Left kidney (tissue), 8 donors: ENCODE data around the gene ZNF670. TPM values are rescaled to one million over a fixed set of nuclear protein-coding genes. Genes with fewer than 3 reads are reported as not detected.
A peak's percentile ranks its signal among the peaks of the same experiment; 100 is the strongest.
"Not testable (repeated sequence)": the region's sequence is repeated elsewhere in the genome, so short reads cannot be mapped to it uniquely, and the experiment has no call there.

Experiments
- DNase-seq: peaks from one replicate; pipeline ENCODE4 v3.0.0-alpha.2; 2013
- long read RNA-seq, 8 donors: transcript quantifications; one replicate each; lab custom pipeline, GENCODE V29; 2026
- polyA plus RNA-seq: library from polyadenylated mRNA; unstranded; fragments of 120-200 nt; gene quantifications from one replicate; pipeline ENCODE4 v1.2.1, GENCODE V29; 2013; ENCODE audit not compliant: insufficient read length

The ZNF670 gene
- polyA plus RNA-seq, result 9.1 TPM
- long read RNA-seq, donor 1, partial matches to known transcripts, result 0 of 4 reads
- long read RNA-seq, donor 1, other reads (novel, unspliced or antisense), result 0 of 4 reads
- long read RNA-seq, donor 2, partial matches to known transcripts, result 0 of 4 reads
- long read RNA-seq, donor 2, other reads (novel, unspliced or antisense), result 0 of 4 reads
- long read RNA-seq, donor 3, partial matches to known transcripts, result 0 of 1 reads
- long read RNA-seq, donor 3, other reads (novel, unspliced or antisense), result 0 of 1 reads
- long read RNA-seq, donor 4, result 0 reads
- long read RNA-seq, donor 5, transcript ZNF670-201 (4 exons, 1,994 nt), result major isoform, 5 of 5 reads
- long read RNA-seq, donor 5, partial matches to known transcripts, result 0 of 5 reads
- long read RNA-seq, donor 5, other reads (novel, unspliced or antisense), result 0 of 5 reads
- long read RNA-seq, donor 6, partial matches to known transcripts, result 0 of 1 reads
- long read RNA-seq, donor 6, other reads (novel, unspliced or antisense), result 0 of 1 reads
- long read RNA-seq, donor 7, transcript ZNF670-201 (4 exons, 1,994 nt), result major isoform, 6 of 6 reads
- long read RNA-seq, donor 7, partial matches to known transcripts, result 0 of 6 reads
- long read RNA-seq, donor 7, other reads (novel, unspliced or antisense), result 0 of 6 reads
- long read RNA-seq, donor 8, result 0 reads

DNA sequence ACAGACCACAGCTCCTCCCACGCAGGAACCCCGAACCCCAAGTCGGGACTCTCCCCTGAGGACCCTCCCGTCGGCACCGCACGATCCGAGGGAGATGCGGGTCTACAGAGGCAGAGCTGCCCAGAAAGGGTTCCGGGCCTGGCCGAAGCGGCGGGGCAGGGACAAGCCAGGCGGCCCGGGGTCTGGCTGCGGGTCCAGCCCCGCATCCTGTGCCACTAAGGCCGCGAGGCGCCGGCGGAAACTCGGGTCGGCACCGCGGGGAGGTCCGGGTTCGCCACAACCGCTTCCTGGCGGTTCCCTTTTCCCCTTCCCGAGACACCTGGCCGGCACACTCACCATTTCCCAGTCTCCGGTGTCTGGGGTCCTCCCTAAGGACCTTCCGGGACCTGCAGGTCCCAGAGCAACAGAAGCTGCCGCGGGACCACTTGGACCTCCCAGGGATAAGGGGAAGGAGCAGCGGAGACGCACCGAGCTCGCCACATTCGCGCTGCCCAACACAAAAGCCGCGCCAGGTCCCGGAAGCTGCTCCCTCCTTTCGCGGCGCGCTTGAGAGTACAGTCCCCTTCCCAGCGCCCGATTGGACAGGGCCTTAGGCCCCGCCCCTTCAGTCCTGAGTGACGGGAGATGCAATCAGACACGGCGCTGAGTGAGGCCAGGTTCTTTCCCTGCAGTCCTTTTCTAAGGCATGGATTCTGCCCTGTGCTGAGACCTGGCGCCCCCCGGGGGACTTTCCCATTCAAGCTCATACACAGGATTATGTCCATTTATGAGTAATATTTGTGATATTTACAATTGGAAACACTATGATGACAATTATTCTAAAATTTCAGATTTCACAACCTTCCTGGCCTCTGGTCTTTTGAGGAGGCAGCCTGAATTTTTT, at the start of gene ZNF670:
Gene ZNF670 (minus strand): TSS at position 554 of the 883 bp plus-strand sequence. CDS start 215 bp downstream, at position 339.
- peak; percentile 97 for DNase-seq

DNA sequence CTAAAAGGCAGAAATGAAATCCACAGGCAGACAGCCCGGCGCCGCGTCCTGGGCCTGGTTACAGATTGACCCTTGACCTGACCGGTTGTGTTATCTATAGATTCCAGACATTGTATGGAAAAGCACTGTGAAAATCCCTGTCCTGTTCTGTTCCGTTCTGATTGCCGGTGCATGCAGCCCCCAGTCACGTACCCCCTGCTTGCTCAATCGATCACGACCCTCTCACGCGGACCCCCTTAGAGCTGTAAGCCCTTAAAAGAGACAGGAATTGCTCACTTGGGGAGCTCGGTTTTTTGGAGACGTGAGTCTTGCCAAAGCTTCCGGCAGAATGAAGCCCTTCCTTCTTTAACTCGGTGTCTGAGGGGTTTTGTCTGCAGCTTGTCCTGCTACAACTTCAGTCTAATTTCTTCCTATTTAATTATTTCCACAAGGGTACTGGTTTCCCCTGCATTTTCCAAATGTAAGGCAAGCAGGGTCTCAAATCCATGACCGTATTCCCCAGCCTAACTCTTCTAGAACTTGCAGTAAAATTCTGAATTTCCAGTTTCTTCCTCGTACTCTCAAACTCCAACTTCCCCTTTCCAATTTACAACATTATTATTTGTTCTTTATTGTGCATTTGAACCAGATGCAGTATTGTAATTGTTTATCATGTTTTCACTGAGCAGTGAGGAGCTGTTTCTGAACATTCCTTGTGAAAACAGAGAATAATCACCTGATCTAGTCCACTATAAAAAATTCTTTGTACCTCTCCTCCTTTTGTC, 49.1 kb upstream of the ZNF670 start:
- DNase-seq, result not testable (repeated sequence)

DNA sequence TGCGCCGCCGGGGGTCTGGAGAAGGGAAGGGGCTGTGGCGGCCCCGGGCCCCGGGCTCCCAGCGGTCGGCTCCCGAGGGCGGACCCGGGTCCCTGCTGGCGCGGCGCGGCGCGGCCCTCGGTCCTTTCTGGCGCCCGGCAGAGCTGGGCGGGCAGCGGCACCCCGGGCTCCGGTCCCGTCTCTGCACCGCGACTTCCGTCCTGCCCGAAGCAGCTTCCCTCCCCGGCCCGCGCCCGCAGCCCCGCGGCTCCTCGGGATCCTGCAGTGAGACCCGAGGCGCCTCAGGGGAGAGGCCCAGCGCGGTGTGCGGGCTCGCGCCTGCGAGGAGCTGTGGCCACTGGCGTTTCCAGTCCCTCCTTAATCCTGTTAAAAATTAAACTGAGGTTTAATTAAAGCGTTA, 48.0 kb upstream of the ZNF670 start:
- not testable (repeated sequence) for DNase-seq

DNA sequence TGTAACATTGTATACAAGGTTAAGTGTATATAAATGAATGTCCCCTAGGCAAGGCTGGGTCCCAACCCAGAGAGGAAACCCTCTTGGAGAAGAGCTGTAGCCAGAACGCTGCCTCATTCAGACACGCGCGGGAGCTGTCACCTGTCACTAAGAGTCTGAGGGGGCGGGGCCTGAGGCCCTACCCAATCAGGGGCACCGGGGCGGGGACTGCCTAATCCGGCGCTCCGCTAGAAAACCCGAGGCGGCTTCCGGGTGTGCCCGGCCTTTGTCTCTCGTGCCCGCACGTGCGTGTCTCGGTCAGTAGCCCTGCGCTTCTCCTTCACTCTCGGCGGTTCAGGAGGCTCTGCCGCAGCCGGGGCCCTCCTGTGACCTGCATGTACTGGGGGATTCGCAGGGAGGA, 47.6 kb upstream of the ZNF670 start:
- not testable (repeated sequence) for DNase-seq

DNA sequence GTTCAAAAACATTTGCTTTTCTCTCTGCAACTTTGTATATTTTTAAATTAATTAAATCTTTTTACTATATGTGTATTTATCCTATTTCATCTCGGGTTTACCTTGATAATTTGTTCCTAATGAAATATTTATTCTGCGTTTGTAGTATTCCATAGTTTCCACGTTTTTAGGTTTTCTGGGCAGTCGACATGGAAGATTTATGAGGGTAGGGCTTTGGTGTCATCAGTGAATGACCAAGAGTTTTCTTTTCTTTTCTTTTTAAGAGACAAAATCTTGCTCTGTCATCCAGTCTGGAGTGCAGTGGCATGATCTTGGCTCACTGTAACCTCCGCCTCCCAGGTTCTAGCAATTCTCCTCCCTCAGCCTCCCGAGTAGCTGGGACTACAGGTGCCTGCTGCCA, 42.8 kb upstream of the ZNF670 start:
- no peak for DNase-seq

DNA sequence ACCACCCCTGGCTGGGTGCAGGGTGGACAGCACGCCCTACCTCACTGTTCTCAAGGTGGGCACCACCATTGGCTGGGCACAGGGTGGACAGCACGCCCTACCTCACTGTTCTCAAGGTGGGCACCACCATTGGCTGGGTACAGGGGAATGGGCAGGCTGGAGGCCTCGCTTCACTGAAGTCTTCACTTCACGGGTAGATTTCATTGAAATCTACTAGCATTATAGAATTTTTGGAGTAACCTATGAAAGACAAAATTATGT, 41.7 kb upstream of the ZNF670 start:
- DNase-seq, result not testable (repeated sequence)

DNA sequence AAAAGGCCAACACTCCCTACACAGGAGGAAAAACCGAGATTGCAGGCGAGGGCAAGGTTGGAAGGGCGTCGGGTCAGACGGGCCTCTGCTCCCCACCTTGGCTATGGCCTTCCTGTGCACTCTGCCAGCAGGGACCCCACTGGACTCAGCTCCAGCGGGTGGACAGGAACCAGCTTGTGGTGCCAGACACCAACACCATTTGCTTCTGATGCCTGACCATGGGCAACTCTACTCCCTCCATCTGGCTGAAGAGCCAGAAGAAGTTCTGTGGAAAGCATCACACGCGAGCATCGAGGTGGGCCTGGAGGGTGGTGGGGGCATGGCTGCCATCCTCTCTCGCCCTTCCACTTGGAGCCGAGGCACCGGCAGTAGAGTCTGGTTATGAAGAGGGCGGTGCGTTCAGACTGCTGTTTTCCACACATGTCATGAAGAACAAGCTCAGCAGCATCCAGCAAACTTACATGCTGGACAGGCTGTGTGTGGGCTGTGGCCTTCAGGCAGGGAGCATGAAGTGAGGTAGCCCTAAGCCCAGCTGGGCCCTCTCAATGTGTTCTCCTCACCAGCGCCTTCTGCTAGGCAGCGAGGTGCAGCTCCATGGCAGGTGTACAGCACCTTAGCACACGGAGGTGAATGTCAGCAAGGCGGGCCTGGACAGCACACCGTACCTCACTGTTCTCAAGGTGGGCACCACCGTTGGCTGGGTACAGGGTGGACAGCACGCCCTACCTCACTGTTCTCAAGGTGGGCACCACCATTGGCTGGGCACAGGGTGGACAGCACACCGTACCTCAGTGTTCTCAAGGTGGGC, 41.2 kb upstream of the ZNF670 start:
- DNase-seq, result no peak

DNA sequence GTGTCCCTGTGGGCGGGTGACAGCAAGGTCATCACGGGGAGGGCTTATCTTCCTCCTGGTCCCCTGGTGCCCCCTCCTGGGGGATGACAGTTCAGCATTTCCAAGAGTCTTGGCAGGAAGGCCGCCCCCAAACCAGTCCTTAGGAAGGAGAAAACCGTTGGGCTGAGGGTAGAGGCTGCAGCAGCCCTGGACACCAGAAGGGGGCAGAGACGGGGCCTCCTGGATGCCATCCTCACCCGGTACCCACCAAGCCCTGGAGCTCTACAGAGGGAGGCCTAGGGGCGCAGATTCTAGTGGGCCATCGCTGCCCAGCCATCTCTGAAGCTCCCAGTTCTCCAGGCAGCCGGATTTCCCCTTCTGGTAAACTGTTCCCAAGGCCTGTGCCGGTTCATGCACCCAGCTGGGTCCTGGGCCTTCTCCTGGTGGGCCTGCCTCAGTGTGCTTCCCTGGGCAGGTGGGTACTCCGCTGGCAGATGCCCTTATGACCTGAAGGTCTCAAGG, 40.4 kb upstream of the ZNF670 start:
- no peak for DNase-seq

DNA sequence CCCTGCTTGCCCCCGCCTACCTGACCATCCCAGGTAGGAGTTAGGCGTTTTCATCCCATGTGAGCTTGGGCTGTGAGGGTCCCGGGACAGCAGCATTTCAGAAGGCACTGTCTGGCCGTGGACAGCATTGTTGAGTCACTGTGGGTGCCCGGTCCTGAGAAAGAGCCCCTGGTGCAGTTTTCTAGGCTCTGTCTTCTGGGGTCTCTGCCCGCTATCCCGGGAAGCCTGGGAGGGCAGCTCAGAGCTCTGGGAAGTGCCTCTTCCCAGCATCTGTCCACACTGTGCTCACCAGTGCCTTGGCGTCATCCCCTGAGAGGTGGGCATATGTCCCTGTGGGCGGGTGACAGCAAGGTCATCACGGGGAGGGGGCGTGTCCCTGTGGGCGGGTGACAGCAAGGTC, 36.9 kb upstream of the ZNF670 start:
- no peak for DNase-seq

DNA sequence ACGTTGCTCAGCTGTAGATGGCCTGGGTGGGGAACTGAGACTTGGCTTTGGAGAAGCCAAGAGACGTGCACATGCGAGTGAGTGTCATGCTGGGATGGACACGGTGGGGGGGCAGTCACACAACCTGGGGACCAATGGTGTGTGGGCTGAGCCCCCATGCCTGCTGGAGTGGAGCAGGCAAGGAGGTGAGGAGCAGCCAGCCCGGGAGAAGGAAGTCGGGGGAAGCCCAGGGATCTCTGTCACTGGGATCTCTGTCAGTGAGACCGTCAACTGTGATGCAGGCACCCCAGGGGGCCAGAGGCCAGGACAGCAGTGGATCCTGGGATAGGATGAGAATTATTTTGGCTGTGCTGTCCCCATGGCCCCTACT, 36.5 kb upstream of the ZNF670 start:
- DNase-seq, result no peak

DNA sequence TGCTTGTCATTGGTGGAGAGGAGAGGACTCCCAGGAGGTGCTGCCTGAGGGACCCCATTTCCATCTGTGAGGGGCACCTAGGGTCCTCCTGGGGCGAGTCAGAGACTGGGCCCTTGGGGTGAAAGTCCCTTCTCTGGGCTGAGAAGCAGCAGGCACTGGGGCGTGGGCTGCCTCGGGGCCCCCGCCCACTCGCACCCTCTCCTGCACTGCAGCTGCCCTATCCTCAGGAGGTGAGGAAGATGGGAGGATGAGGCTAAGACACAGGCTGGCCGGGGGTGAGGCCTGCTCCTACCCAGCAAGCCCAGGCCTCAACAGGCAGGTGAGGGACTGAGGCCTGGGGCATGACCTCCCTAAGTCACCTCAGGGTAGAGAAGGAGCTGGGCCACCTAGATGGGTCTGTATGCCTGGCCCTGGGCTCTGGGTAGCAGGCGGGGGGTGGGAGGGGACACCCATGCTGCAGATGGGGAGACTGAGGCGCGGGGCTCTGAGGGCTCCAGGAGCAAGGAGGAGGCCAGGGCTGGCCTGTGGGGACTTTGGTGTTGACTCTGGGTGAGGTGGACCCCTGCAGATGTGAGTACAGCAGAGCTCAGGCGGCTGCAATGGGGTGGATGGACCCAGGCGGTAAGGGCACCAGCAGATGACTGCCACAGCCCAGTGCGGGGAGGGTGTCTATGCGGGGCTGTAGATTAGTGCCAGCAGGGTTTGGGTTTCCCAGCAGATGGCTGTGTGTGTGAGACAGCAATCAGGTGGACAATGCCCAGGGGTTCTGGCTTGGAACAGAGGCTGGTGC, 35.9 kb upstream of the ZNF670 start:
- no peak for DNase-seq

DNA sequence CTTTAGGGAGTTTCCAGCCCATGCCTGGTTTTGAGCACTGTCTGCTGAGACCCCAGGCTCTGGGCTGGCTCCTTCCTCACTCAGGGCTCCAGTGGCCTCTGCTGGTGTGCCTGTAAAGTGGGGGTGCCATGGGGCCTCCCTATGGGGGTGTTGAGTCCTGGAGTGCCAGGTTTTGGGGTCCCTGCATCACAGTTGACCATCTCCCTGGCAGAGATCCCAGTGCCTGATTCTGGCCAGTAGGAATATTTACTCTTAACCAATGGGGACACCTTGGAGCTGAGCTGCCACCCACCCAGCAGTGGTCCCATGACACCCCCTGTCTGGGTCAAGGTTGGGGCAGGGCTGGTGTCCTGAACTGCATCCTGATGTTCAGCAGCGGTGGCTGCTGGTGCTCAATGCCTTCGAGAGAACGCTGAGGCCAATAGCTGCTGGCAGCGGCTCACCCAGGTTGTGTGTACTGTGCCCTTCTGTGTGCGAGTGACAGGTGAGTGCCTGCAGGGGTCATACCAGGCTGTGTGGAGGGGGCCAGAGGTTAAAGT, 35.2 kb upstream of the ZNF670 start:
- DNase-seq, result no peak

DNA sequence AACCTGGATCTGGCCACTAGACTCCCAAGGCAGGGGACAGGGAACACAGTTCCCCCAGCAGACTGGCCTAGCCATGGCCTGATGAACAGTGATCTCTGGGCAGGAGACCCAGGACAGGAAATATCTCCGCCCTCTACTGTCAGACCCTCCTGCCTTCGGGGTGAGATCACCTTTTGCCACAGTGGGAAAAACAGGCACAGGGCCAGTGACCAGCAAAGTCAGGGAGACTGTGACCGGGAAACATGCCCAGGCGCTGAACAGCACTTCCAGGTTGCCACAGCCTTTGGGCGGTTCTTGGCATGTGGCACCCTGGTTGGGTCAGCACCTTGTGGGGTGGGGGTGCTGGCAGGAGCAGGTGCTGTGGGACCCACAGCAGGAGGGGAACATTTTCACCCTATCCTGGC, 34.5 kb upstream of the ZNF670 start:
- DNase-seq, result no peak

DNA sequence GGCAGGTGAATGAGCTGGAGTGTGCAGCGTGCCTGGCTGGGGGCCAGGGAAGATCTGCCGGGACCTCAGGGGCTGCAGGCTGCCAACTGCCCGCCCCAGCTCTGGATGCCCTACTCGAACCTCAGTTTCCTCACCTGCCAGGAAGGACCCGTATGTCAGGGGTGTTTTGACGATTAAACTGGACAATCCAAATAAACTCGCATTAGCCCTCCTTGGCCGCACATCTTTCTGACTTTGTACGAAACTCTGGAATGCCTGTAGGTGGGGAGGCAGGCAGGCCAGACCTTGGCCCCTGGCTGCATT, 33.8 kb upstream of the ZNF670 start:
- no peak for DNase-seq

DNA sequence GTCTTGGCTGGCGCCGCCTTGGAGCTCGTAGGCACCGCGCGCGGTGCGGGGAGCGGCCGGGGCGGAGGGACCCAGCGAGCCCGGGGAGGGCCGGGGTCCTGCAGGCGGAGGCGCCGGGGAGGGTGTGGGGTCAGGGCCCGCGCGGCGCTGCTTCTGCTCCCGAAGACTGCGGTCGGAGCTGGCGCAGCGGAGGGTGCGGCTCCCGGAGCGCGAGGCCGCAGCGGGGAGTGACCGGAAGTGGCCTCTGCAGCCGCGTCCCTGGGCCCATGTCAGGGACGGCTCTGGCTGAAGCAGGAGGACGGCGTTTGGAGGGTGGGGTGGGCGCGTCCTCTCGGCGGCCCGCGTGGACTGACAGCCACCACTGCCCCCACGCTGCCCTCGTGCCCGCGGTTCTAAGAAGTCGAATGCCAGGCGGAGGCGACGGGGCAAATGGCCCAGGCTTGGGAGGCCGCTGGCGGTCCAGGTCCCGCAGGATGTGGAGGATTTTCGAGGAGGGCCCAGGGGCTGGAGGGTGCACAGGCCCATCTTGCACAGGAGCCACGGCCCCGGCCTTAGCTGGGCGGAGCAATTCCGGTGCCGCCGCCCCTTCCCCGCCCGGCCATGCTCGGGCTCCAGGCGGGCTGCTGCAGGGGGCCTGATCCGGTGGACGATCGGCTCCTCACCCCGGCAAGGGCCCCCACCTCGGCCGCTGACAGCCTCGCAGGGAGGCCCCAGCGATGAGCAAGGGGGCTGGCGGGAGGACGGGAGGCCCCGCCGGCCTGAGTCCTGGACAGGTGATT, 33.3 kb upstream of the ZNF670 start:
- peak; percentile 46 for DNase-seq

DNA sequence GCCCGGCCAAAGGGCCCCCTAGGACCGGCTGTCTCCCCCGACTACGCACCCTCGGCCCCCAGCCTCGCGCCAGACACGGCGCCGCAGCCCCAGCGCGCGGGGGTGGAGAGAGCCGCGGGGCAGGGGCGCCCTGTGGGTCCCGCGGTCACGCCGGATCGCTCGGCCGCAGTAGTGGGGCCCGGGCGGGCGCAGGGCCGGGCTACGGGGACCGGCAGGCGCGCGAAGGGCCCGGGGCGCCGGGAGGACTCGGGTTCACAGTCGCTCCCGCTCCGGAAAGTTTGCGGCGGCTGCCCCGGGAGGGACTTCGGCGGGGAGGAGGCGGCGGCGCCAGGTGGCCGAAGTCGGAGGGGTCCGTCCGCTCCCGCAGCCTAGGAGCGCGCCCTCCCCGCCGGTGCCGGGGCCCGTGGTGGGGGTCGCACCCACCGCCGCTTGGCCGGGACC, 32.7 kb upstream of the ZNF670 start:
- peak; percentile 25 for DNase-seq

DNA sequence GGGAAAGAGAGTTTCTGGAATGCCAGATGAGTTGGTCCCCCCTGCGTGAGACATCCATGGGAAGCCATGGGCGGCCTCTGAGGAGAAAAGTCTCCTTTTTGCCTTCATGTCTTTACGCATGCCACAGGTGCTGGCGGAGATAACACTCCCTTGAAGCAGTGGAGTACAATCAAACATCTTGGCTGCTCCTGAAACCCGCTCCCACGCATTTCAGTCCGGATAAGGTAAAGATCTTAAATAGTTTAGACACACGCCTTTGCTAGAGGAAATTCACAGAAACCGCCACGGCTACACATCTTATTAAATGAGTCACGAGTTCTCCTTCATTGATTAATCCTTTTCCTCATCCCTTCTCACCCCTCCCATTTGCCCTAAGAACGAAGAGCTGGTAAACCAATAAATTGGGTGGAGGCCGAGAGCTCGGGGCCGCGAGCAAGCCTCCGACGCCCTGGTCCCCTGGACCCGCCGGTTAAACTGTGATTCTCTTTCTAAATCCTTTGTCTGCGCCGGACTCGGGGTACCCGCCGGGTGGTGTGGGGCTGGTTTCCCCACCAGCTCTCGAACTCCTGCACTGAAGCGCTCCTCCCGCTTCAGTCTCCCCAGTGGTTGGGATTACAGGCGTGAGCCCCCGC, 32.1 kb upstream of the ZNF670 start:
- peak; percentile 30 for DNase-seq

DNA sequence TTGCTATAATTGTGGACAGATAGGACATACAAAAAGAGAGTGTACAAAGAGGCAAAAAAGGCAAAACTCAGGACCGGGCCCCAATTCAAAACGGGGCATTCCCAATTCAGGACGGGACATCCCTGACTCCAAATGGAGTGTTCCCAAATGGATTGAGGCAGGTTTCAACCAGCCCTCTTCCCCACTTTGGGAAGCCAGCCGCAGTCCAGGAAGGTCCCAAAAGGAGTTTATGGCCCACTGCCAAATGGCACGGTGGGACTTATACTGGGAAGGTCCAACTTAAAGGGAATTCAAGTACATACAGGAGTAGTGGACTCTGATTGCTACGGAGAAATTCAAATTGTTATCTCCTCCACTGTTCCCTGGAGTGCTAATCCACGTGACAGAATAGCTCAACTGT, 29.1 kb upstream of the ZNF670 start:
- no peak for DNase-seq

DNA sequence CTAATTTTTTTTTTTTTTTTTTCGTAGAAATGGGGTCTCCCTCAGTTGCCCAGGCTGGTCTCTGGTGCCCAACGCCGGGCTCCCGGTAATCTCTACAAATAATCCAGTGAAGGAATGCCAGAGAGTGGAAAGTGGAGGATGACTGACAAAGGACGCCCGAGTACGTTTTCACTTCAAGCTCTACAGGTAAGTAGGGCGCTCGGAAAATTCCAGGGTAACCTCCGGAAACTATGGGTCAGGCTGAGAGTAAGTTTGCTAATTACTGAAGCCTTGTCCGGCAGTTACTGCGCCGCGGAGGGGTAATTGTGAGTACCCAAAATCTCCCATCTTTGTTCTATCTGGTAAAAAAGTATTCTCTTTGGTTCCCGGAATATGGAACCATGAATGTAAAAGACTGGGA, 27.4 kb upstream of the ZNF670 start:
- DNase-seq, result no peak
